ENCODE measurements around the gene MMP17.

Gene MMP17

GRCh38 chr12:131896811-131897270, 68.6 kb downstream of the MMP17 start:
- 90 to 92% methylated on average over 11 to 14 of the region's 14 CpGs for WGBS, 2 experiments (ENCODE audit: insufficient coverage in 2 of 2)
- no peaks in the 10 kb centered on the region for H3K9me3 ChIP-seq (ENCODE audit: control insufficient read depth, low read length)
- H3K4me1 ChIP-seq (ENCODE audit: control insufficient read depth, insufficient read depth, low read length, poor library complexity, severe bottlenecking): peaks cover 9% of the 10 kb centered on the region
- peak overlapping the region; percentile 55 for H3K4me3 ChIP-seq (ENCODE audit: extremely low read depth, insufficient read depth, low read length, poor library complexity, severe bottlenecking)
- H3K27ac ChIP-seq (ENCODE audit: low read depth, low read length, severe bottlenecking): peak overlapping the region; percentile 88
- peaks cover 27% of the 10 kb centered on the region for H3K36me3 ChIP-seq (ENCODE audit: control insufficient read depth, insufficient read depth, low read length)

GRCh38 chr12:131897276-131897675, 69.1 kb downstream of the MMP17 start:
- H3K27ac ChIP-seq (ENCODE audit: low read depth, low read length, severe bottlenecking): no peak overlapping the region
- 97 to 100% methylated on average over 12 to 18 of the region's 18 CpGs for WGBS, 2 experiments (ENCODE audit: insufficient coverage in 2 of 2)
- peaks cover 9% of the 10 kb centered on the region for H3K4me1 ChIP-seq (ENCODE audit: control insufficient read depth, insufficient read depth, low read length, poor library complexity, severe bottlenecking)
- H3K4me3 ChIP-seq (ENCODE audit: extremely low read depth, insufficient read depth, low read length, poor library complexity, severe bottlenecking): no peak overlapping the region
- no peaks in the 10 kb centered on the region for H3K9me3 ChIP-seq (ENCODE audit: control insufficient read depth, low read length)
- H3K36me3 ChIP-seq (ENCODE audit: control insufficient read depth, insufficient read depth, low read length): peaks cover 27% of the 10 kb centered on the region

DNA sequence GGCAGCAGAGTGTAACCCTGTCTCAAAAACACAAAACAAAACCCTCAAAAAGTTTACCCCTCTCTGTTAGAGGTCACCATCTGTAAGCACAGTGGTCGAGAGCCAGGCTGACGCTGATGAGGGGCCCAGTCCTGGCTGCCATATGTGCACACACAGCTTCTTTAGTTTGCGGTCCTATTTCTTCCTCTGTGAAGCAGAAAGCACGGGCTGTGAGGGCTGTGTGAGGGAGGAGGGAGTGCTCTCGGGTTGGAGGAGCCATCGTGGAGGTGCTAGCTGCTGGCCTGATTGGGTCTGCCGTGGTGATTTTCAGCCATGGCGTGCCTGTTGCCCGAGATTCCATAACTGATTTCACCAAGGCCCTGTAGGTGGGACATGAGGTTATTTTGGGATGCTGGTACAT, 69.7 kb downstream of the MMP17 start:
- no peak overlapping the region for H3K4me3 ChIP-seq (ENCODE audit: extremely low read depth, insufficient read depth, low read length, poor library complexity, severe bottlenecking)
- 87% methylated on average over 6 to 9 of the region's 9 CpGs for WGBS, 2 experiments (ENCODE audit: insufficient coverage in 2 of 2)
- H3K4me1 ChIP-seq (ENCODE audit: control insufficient read depth, insufficient read depth, low read length, poor library complexity, severe bottlenecking): peaks cover 9% of the 10 kb centered on the region
- H3K9me3 ChIP-seq (ENCODE audit: control insufficient read depth, low read length): no peaks in the 10 kb centered on the region
- no peak overlapping the region for H3K27ac ChIP-seq (ENCODE audit: low read depth, low read length, severe bottlenecking)
- H3K36me3 ChIP-seq (ENCODE audit: control insufficient read depth, insufficient read depth, low read length): peaks cover 27% of the 10 kb centered on the region

DNA sequence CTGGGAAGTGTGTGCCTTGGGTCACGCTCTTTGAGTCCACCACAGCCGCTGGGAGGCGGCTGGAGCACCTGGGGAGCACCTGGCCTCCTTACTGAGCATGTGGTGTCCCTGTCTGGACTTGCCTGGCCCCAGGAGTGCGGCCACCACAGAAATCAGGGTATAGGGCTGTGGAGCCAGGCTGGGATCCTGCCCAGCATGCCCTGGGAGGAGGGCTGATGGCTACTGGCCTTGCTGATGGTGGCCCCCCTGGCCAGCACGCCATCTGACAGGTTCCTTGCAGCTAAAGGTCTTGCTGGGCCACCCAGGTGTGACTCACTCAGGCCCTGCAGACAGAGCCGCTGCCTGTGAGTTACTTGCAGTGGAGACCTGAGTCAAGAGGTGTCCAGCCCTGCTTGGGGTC, 72.2 kb downstream of the MMP17 start:
- Histone ChIP-seq H3K4me3 (ENCODE audit: extremely low read depth, insufficient read depth, low read length, poor library complexity, severe bottlenecking) (no peak overlapping the region), H3K27ac (ENCODE audit: low read depth, low read length, severe bottlenecking) (no peak overlapping the region), H3K4me1 (ENCODE audit: control insufficient read depth, insufficient read depth, low read length, poor library complexity, severe bottlenecking) (peaks cover 9% of the 10 kb centered on the region), H3K36me3 (ENCODE audit: control insufficient read depth, insufficient read depth, low read length) (peaks cover 34% of the 10 kb centered on the region), H3K9me3 (ENCODE audit: control insufficient read depth, low read length) (no peaks in the 10 kb centered on the region)
- 95 to 96% methylated on average over 6 of the region's 6 CpGs for WGBS, 2 experiments (ENCODE audit: insufficient coverage in 2 of 2)

Data from mesodermal cell (in vitro differentiated cells).